ENCODE results near the gene PIGT.

Gene PIGT

GRCh38 chr20:45432294-45432693, 16.4 kb downstream of the PIGT start:
- DNase-seq: no peak

GRCh38 chr20:45433316-45433715, 17.4 kb downstream of the PIGT start:
- no peak for DNase-seq

DNA sequence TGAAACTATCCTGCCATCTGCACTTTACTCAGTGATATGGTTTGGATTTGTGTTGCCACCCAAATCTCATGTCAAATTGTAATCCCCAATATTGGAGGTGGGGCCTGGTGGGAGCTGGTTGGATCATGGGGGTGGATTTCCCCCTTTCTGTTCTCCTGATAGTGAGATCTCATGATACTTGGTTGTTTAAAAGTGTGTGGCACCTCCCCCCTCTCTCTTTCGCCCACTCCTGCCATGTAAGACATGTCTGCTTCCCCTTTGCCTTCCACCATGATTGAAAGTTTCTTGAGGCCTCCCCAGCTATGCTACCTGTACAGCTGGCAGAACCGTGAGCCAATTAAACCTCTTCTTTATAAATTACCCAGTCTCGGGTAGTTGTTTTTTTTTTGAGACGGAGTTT, 18.0 kb downstream of the PIGT start:
- no peak for DNase-seq

DNA sequence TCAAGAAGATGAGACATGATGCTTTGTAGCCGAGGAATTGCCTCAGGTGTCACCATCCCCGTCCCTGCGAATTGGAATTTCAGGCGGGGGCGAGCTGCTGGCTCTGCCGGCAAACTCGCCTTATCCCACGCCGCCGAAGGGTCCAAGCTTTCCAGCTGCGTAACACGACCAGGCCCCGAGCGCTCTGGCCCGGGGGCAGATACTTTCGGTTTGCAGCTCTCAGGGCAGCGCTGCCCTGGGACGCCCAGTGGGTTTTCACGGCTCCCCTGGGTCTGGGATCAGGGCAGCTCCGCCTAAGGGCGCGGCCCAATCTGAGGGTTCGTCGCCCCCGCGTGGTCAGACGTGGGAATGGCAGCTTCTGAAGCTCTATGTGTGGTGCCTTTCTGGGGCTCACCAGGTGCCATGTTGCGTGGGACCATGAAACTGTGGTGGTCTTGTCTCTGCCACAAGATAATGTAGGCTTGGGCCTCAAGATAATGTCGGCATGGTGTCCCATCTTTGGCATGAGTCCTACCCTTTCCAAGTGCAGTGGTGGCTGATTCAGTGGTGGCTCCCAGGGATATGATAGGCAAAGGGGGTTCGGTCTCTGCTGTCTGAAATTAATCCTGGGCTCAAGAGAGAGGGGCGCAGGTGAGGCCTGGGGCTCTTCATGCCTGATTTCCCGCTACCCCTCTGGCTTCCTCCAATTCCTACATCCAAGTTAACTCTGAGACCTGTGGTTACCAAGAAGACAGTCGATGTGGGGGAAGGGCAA, 21.0 kb downstream of the PIGT start:
- peak; percentile 83 for DNase-seq

DNA sequence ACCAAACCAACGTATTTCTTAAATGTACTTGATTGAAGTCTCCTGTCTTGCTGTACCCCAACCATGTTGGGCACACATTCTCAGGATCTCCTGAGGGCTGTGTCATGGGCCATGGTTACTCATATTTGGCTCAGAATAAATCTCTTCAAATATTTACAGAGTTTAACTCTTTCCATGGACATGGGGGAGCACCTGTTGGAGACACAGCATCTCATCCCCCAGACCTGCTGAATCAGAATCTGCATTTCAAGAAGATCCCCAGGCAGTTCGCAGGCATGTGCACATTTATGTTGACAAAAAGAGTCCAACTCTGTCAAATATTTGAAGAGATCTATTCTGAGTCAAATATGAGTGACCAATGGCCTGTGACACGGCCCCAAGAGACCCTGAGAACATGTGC, 24.5 kb downstream of the PIGT start:
- no peak for DNase-seq

DNA sequence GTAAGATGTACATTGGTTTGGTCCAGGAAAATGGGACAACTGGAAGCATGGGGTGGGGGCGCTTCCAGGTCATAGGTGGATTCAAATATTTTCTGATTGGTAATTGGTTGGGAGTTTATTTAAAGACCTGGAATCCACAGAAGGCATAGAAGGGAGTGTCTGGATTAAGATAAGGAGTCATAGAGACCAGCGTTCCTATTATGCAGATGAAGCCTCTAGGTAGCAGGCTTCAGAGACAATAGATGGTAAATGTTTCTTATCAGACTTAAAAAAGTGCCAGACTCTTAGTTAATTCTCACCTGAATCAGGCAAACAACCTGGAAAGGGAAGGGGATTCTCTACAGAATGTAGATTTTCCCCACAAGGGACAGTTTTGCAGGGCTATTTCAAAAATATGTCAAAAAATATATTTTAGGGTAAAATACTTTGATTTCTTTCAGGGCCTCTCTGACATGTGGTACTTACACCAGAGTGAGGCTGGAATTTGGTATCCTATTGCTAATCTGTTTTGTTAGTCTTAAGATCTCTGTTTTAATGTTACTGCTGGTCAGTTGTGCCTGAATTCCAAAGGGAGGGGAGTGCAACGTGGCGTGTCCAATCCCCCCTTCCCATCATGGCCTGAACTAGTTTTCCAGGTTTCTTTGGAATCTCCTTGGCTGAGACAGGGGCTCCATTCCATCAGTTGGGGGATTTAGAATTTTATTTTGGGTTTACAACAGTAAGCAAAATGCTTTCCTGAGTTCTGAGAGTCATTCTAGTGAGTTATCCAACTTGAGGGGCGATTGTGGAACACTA, 25.1 kb downstream of the PIGT start:
- DNase-seq: no peak

- no peak for DNase-seq
Measured at GRCh38 chr20:45441746-45442145, 25.8 kb downstream of the PIGT start.

DNA sequence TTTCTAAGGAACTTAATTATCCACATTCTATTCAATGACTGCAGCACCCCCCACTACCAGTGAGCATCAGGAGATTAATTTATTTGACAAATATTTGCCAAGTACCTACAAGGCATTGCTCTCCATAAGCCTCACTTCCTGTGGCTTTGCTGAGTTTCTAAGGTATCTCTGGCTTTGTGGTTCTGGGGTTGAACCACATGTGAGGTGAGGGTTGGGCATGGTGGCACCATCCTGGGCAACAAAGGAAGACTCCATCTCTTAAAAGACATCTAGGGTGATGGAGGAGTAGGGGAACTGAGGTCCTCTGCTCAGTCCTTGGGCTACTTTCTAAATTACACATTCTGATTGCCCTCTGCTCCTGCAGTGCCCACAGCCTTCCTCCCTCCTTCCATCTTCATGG, 28.1 kb downstream of the PIGT start:
- no peak for DNase-seq

DNA sequence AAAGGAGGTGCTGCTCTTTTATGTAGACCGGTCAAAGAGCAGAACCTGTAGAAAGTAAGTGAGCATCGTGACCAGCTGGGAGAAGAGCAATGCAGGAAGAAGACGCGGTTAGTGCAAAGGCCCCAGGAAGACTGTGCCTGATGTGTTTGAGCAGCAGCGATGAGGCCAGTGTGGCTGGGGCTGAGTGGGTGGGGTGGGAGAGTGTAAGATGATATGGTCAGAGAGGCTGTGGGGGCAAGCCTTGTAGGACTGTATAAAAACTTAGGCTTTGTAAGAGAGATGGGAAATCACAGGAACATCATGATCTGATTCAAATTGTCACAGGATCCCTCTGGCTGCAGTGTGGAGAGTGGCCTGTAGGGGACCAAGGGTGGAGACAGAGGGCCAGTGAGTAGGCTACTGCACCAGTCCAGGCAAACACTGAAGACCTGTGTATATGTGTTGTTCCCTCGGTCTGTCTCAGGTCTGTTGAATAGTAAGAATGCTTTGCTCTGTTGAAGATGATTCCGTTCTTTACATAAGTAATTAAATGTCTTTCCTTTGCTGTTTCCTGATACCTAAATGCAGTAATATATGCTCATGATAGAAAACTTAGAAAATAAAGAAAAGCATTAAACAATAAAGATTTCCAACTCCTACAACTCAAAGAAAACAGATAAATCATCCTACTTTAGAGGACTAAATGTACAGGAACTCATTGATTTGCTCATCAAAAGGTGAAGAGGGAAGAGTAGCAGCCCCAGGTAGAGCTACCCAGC, 30.0 kb downstream of the PIGT start:
- no peak for DNase-seq

GRCh38 chr20:45448270-45448669, 32.3 kb downstream of the PIGT start:
- no peak for DNase-seq

- DNase-seq: no peak
Measured at GRCh38 chr20:45449528-45449927, 33.6 kb downstream of the PIGT start.

GRCh38 chr20:45450097-45450818, 34.3 kb downstream of the PIGT start:
- peak; percentile 30 for DNase-seq

- no peak for DNase-seq
Measured at GRCh38 chr20:45452238-45452637, 36.3 kb downstream of the PIGT start.

GRCh38 chr20:45452772-45453691, 37.1 kb downstream of the PIGT start:
- DNase-seq: no peak

DNA sequence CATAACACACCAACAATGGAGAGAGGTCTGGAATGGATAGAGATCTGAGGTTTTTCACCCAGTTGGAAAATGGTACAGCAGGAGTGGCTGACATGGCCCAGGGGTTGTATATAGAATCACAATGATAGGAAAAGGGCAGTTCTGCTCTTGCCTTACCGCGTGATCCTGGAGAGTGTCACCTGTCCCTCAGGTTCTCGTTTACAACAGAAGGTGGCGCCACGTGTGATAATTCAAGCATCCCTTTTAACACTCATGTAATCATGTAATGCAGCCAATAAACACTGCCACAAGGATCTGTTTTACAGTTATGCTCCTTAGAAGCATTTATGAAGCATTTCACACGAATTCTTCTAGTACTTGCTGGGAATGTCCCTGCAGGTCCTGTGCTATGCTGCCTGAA, 40.7 kb downstream of the PIGT start:
- DNase-seq: peak; percentile 29

GRCh38 chr20:45459606-45460005, 43.7 kb downstream of the PIGT start:
- DNase-seq: no peak

GRCh38 chr20:45461225-45461624, 45.3 kb downstream of the PIGT start:
- no peak for DNase-seq

DNA sequence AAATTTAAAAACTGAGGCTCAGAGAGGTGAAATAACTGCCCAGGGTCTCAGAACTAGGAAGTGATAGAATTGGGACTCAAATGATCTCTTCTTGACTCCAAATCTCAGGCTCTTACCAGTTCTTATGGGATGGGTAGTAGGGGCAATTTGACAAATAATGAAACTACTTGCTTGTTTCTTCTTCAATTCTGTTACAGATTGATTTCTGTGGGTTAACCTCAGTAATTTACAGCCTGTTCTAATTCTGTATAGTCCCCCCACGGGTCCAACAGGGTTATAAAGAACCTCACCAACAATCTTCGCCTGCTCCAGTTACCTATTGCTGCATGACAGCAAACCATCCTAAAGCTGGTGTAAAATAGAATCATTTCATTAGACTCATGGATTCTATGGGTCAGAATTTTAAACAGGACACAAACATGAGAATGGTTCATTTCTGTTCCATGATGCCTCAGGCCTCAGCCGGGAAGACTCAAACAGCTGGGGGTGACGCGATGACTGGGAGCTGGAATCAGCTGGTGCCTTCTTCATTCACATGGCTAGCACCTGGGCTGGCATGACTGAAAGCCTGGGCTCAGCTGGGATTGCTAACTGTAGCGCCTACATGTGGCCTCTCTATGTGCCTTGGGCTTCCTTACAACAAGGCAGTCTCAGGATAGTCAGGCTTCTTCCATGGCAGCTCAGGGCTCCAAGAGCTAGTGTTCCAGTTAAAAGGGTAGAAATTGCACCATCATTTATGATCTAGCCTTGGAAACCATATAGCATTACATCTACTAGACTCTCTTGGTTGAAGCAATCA, 47.0 kb downstream of the PIGT start:
- DNase-seq: no peak

DNA sequence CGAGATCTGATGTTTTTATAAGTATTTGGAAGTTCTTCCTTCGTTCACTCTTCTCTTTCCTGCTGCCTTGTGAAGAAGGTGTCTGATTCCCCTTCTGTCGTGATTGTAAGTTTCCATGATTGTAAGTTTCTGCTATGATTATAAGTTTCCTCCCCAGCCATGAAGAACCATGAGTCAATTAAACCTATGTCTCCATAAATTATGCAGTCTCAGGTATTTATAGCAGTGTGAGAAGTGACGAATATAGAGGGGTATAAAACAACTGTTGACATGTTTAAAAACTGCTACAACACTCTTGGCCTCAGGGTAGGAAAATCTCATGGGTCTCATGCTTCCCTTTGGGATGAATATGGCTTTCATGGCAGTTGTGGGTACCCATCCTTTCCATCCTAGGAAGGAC, 47.8 kb downstream of the PIGT start:
- no peak for DNase-seq

DNA sequence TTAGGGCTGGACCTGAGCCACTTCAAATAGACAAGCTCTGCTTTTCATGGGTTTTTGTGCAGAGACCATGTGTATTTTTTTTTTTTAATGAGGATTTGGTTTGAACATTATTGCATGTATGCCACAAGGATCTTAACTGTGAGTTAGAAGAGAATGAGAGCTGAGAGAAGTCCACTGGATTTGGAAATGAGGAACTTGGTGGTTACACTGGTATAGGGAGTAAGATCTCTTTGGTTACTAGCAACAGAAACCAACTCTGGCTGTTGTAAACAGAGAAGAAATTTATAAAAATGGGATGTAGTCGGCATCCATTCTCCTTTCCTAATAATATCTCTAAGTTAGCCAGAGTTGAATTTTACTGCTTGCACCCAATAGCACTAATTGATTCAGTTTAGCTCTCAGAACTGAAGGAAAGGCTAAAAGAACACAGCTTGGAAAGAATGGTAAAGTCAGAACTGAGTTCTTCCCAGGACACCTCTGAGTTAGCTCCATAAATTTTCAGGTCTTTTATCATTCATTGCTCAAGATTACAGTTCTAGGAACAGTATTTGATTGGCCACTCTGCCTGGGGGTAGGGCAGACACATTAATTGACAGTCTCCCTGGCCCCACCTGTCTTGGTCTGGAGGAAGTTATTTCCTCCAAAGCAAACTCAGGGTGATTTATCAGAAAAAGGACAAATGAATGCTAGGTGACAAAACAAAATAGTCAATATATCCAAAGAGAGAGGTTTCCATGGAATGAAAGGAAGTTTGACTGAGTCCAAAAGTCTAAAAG, 49.7 kb downstream of the PIGT start:
- DNase-seq: no peak

All from NCI-H1105 (cell line).